Neural progenitor cell (in vitro differentiated cells): ENCODE data around the gene PRSS12. TPM values are rescaled to one million over a fixed set of nuclear protein-coding genes. Genes with fewer than 3 reads are reported as not detected.

Experiments
- DNase-seq: peaks from one replicate; pipeline ENCODE4 v3.0.0-alpha.2; 2016; ENCODE audit warnings: low spot score
- H2AFZ ChIP-seq: fragments of 200-600 bp; sonication (generic); replicated peaks from 2 replicates; pipeline ENCODE4 v1.6.1; 2016; ENCODE audit warnings: antibody characterized with exemption
- H3F3A ChIP-seq: fragments of 200-600 bp; sonication (generic); 2 replicates; pipeline ENCODE4 v1.6.1; 2016; ENCODE audit warnings: antibody characterized with exemption, low read depth
- H3K27ac ChIP-seq: fragments of 200-600 bp; sonication (generic); 2 replicates; pipeline ENCODE4 v1.5.1; 2016; ENCODE audit warnings: mild to moderate bottlenecking
- H3K27me3 ChIP-seq: fragments of 200-600 bp; sonication (generic); 2 replicates; pipeline ENCODE4 v1.6.1; 2016; ENCODE audit warnings: mild to moderate bottlenecking, moderate library complexity
- H3K36me3 ChIP-seq: fragments of 200-600 bp; sonication (generic); 2 replicates; pipeline ENCODE4 v1.5.1; 2016
- H3K4me1 ChIP-seq: fragments of 200-600 bp; sonication (generic); 2 replicates; pipeline ENCODE4 v1.6.1; 2016; ENCODE audit warnings: mixed run types
- H3K4me2 ChIP-seq: fragments of 200-600 bp; sonication (generic); 2 replicates; pipeline ENCODE4 v1.6.1; 2016
- H3K4me3 ChIP-seq: fragments of 200-600 bp; sonication (generic); 2 replicates; pipeline ENCODE4 v1.5.1; 2016
- H3K79me2 ChIP-seq: fragments of 200-600 bp; sonication (generic); 2 replicates; pipeline ENCODE4 v1.6.1; 2016; ENCODE audit warnings: low read depth
- H3K9ac ChIP-seq: fragments of 200-600 bp; sonication (generic); 2 replicates; pipeline ENCODE4 v1.6.1; 2016
- H3K9me3 ChIP-seq: fragments of 200-600 bp; sonication (generic); 2 replicates; pipeline ENCODE4 v1.5.1; 2016; ENCODE audit warnings: low read depth
- H4K20me1 ChIP-seq: fragments of 200-600 bp; sonication (generic); 2 replicates; pipeline ENCODE4 v1.6.1; 2016; ENCODE audit warnings: low read depth
- H3K27ac Mint-ChIP-seq: 3 replicates; pipeline ENCODE4 v1.8.0; 2021; ENCODE audit warnings: mixed read lengths
- H3K27me3 Mint-ChIP-seq: 2 replicates; pipeline ENCODE4 v1.8.0; 2022; ENCODE audit warnings: low read depth, mild to moderate bottlenecking, inconsistent platforms, moderate library complexity, mixed read lengths; ENCODE audit not compliant: insufficient read depth
- H3K36me3 Mint-ChIP-seq: 3 replicates; pipeline ENCODE4 v1.8.0; 2021; ENCODE audit warnings: mixed read lengths
- H3K4me1 Mint-ChIP-seq: 3 replicates; pipeline ENCODE4 v1.8.0; 2021; ENCODE audit warnings: mixed read lengths
- H3K4me3 Mint-ChIP-seq: 3 replicates; pipeline ENCODE4 v1.8.0; 2021; ENCODE audit warnings: mild to moderate bottlenecking, moderate library complexity, mixed read lengths
- H3K9me3 Mint-ChIP-seq: 3 replicates; pipeline ENCODE4 v1.8.0; 2020; ENCODE audit warnings: mixed read lengths
- EZH2 ChIP-seq: fragments of 200-600 bp; sonication (generic); IDR thresholded peaks from 2 replicates; pipeline ENCODE4 v1.6.1; 2017; ENCODE audit warnings: antibody characterized with exemption, mild to moderate bottlenecking, moderate library complexity
- EZH2phosphoT487 ChIP-seq: fragments of 200-600 bp; sonication (generic); IDR thresholded peaks from 2 replicates; pipeline ENCODE4 v1.6.1; 2017; ENCODE audit warnings: antibody characterized with exemption
- total RNA-seq: library from RNA; depleted of rRNA; stranded (reverse); fragments of >200 nt; gene quantifications from 2 replicates; pipeline ENCODE4 v1.2.3, GENCODE V29; 2015; ENCODE audit warnings: low replicate concordance
- TF ChIP-seq, protein P1 (sequence below): fragments of 200-600 bp; sonication (generic); IDR thresholded peaks from 2 replicates; pipeline ENCODE4 v1.5.1; 2017; ENCODE audit warnings: antibody characterized with exemption, mild to moderate bottlenecking

Gene PRSS12
- total RNA-seq, 1 donor from 2014 or later = 1.9 TPM

GRCh38 chr4:118325431-118325830, 27.4 kb downstream of the PRSS12 start:
- H3K9ac ChIP-seq = no peak overlapping the region
- H3K4me1 Mint-ChIP-seq = peaks cover 8% of the 10 kb centered on the region
- no peaks in the 10 kb centered on the region for H3K79me2 ChIP-seq
- no peaks in the 10 kb centered on the region for H3K27me3 ChIP-seq
- H3K27ac Mint-ChIP-seq = no peak overlapping the region
- no peak for TF ChIP-seq EZH2
- TF ChIP-seq, protein P1, sequence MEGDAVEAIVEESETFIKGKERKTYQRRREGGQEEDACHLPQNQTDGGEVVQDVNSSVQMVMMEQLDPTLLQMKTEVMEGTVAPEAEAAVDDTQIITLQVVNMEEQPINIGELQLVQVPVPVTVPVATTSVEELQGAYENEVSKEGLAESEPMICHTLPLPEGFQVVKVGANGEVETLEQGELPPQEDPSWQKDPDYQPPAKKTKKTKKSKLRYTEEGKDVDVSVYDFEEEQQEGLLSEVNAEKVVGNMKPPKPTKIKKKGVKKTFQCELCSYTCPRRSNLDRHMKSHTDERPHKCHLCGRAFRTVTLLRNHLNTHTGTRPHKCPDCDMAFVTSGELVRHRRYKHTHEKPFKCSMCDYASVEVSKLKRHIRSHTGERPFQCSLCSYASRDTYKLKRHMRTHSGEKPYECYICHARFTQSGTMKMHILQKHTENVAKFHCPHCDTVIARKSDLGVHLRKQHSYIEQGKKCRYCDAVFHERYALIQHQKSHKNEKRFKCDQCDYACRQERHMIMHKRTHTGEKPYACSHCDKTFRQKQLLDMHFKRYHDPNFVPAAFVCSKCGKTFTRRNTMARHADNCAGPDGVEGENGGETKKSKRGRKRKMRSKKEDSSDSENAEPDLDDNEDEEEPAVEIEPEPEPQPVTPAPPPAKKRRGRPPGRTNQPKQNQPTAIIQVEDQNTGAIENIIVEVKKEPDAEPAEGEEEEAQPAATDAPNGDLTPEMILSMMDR = no peak
- no peak for TF ChIP-seq EZH2phosphoT487
- no peak overlapping the region for H2AFZ ChIP-seq
- DNase-seq = no peak
- H3K27me3 Mint-ChIP-seq = no peaks in the 10 kb centered on the region
- H3K4me1 ChIP-seq = peaks cover 10% of the 10 kb centered on the region
- H3F3A ChIP-seq = no peaks in the 10 kb centered on the region
- H3K4me3 ChIP-seq = no peak overlapping the region
- H3K9me3 ChIP-seq = no peaks in the 10 kb centered on the region
- no peak overlapping the region for H3K4me2 ChIP-seq
- no peak overlapping the region for H3K4me3 Mint-ChIP-seq
- no peaks in the 10 kb centered on the region for H3K36me3 Mint-ChIP-seq
- H3K9me3 Mint-ChIP-seq = no peaks in the 10 kb centered on the region
- no peak overlapping the region for H3K27ac ChIP-seq
- no peaks in the 10 kb centered on the region for H3K36me3 ChIP-seq
- H4K20me1 ChIP-seq = no peaks in the 10 kb centered on the region

DNA sequence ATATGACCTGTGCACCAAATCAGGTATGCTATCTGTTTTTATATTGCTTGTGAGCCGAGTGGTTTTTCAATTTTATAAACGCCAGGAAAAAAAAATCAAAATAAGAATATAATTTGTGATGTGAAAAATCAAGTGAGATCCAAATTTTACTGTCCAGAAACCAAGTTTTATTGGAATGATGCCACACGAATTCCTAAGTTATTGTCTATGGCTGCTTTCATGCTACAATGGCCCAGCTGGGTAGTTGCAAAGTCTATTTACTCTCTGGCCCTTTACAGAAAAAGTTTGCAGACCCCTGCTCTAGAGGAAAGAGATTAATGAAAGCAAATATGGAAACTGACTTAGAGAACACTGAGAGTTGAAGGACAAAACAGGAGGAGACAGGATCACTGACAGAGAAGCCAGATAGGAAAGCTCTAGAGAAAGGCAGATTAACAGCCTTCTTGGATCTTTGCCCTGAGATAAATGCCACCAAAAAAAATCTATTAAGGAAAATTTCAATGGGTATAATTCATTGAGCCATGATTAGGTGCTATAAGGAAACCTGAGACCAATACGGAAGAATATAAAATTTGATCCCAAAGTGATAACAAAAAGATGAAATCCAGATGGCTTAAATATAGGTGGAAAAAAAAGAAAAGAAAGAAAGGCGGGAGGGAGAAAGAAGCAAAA, 29.8 kb downstream of the PRSS12 start:
- Mint-ChIP-seq H3K36me3 (no peaks in the 10 kb centered on the region), H3K4me3 (no peak overlapping the region), H3K9me3 (no peaks in the 10 kb centered on the region), H3K4me1 (peaks cover 8% of the 10 kb centered on the region), H3K27ac (no peak overlapping the region), H3K27me3 (no peaks in the 10 kb centered on the region)
- Histone ChIP-seq H3K9ac (no peak overlapping the region), H3K36me3 (no peaks in the 10 kb centered on the region), H4K20me1 (no peaks in the 10 kb centered on the region), H2AFZ (no peak overlapping the region), H3K4me3 (no peak overlapping the region), H3K27me3 (no peaks in the 10 kb centered on the region), H3K4me2 (peak overlapping the region; percentile 5), H3K4me1 (peaks cover 10% of the 10 kb centered on the region), H3F3A (no peaks in the 10 kb centered on the region), H3K9me3 (no peaks in the 10 kb centered on the region), H3K79me2 (no peaks in the 10 kb centered on the region), H3K27ac (no peak overlapping the region)
- DNase-seq = peak; percentile 10
- TF ChIP-seq EZH2 (no peak), EZH2phosphoT487 (no peak)
- TF ChIP-seq, protein P1 = no peak

DNA sequence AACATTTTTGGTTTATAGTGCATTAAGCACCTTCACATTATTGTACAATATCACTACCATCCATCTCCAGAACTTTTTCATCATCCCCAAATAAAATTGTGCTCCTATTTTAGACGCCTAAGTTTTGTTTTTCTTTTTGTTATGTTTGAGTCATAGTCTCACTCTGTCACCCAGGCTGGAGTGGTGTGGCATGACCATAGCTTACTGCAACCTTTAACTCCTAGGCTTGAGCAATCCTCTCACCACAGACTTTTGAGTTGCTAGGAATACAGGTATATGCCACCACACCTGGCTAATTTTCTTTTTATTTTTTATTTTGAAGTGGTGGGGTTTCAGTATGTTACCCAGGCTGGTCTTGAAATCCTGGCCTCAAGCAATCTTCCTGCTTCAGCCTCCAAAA, 33.9 kb downstream of the PRSS12 start:
- Histone ChIP-seq H3K4me1 (peaks cover 10% of the 10 kb centered on the region), H3K9ac (no peak overlapping the region), H3K4me3 (no peak overlapping the region), H3K36me3 (no peaks in the 10 kb centered on the region), H3K9me3 (no peaks in the 10 kb centered on the region), H3K27me3 (no peaks in the 10 kb centered on the region), H3K79me2 (no peaks in the 10 kb centered on the region), H3F3A (no peaks in the 10 kb centered on the region), H3K27ac (no peak overlapping the region), H3K4me2 (no peak overlapping the region), H2AFZ (no peak overlapping the region), H4K20me1 (no peaks in the 10 kb centered on the region)
- no peak overlapping the region for H3K4me3 Mint-ChIP-seq
- peaks cover 8% of the 10 kb centered on the region for H3K4me1 Mint-ChIP-seq
- no peaks in the 10 kb centered on the region for H3K36me3 Mint-ChIP-seq
- TF ChIP-seq EZH2phosphoT487 = no peak
- TF ChIP-seq, protein P1 = no peak
- TF ChIP-seq EZH2 = no peak
- no peaks in the 10 kb centered on the region for H3K9me3 Mint-ChIP-seq
- H3K27me3 Mint-ChIP-seq = no peaks in the 10 kb centered on the region
- no peak for DNase-seq
- H3K27ac Mint-ChIP-seq = no peak overlapping the region
